GM18499 (cell line): ENCODE data around the gene FOSB.

Experiments
- ATAC-seq: cut with Tn5 transposase; IDR thresholded peaks from one replicate; pipeline ENCODE4 v1.9.1; 2021; ENCODE audit warnings: moderate number of reproducible peaks; ENCODE audit not compliant: insufficient read depth, unreplicated experiment

Gene FOSB

GRCh38 chr19:45464274-45464673 lies 3.5 kb upstream of the FOSB start:
- ATAC-seq, result no peak

GRCh38 chr19:45464852-45465441 lies 2.8 kb upstream of the FOSB start:
- no peak for ATAC-seq

GRCh38 chr19:45467115-45467455 lies 711 bp upstream of the FOSB start:
- no peak for ATAC-seq

GRCh38 chr19:45468159-45468651 lies 409 bp downstream of the FOSB start:
- no peak for ATAC-seq

GRCh38 chr19:45468803-45469131 lies 971 bp downstream of the FOSB start:
- no peak for ATAC-seq

- ATAC-seq, result no peak
Measured at GRCh38 chr19:45469132-45469944, 1.5 kb downstream of the FOSB start.

- ATAC-seq, result no peak
Measured at GRCh38 chr19:45469945-45470761, 2.4 kb downstream of the FOSB start.

- no peak for ATAC-seq
Measured at GRCh38 chr19:45470762-45471081, 2.9 kb downstream of the FOSB start.

- ATAC-seq, result no peak
Measured at GRCh38 chr19:45471111-45471930, 3.5 kb downstream of the FOSB start.

- no peak for ATAC-seq
Measured at GRCh38 chr19:45471931-45472562, 4.3 kb downstream of the FOSB start.

GRCh38 chr19:45472563-45473366 lies 5.0 kb downstream of the FOSB start:
- ATAC-seq, result no peak

- ATAC-seq, result no peak
Measured at GRCh38 chr19:45473367-45473681, 5.5 kb downstream of the FOSB start.

- ATAC-seq, result no peak
Measured at GRCh38 chr19:45473682-45474605, 6.1 kb downstream of the FOSB start.

- ATAC-seq, result no peak
Measured at GRCh38 chr19:45474606-45475521, 7.1 kb downstream of the FOSB start.

- ATAC-seq, result no peak
Measured at GRCh38 chr19:45475537-45476291, 7.9 kb downstream of the FOSB start.

GRCh38 chr19:45476304-45476703 lies 8.5 kb downstream of the FOSB start:
- no peak for ATAC-seq

GRCh38 chr19:45477186-45477585 lies 9.4 kb downstream of the FOSB start:
- no peak for ATAC-seq
